ENCODE data around the gene TMEM170B.

GRCh38 chr6:11563793-11564192 is 26.2 kb downstream of the TMEM170B start:
- TF ChIP-seq CTCF (IDR thresholded peaks at IDR 0.05) (no peak), POLR2A (IDR thresholded peaks at IDR 0.05) (no peak)

All from vagina (tissue), 2 donors.